Glutamatergic neuron (in vitro differentiated cells): ENCODE results near the gene ASB16. TPM values are rescaled to one million over a fixed set of nuclear protein-coding genes. Genes with fewer than 3 reads are reported as not detected.

Experiments
- DNase-seq: peaks from one replicate; pipeline ENCODE4 v3.0.0; 2022
- H3K27ac Mint-ChIP-seq: one replicate; pipeline ENCODE4 v1.8.0; 2020; ENCODE audit warnings: mild to moderate bottlenecking, mixed read lengths, inconsistent platforms; ENCODE audit not compliant: unreplicated experiment
- H3K27me3 Mint-ChIP-seq: one replicate; pipeline ENCODE4 v1.8.0; 2020; ENCODE audit warnings: mild to moderate bottlenecking, moderate library complexity, mixed read lengths, inconsistent platforms; ENCODE audit not compliant: unreplicated experiment
- H3K36me3 Mint-ChIP-seq: one replicate; pipeline ENCODE4 v1.8.0; 2020; ENCODE audit warnings: mild to moderate bottlenecking, mixed read lengths, inconsistent platforms; ENCODE audit not compliant: unreplicated experiment
- H3K4me1 Mint-ChIP-seq: one replicate; pipeline ENCODE4 v1.8.0; 2020; ENCODE audit warnings: mild to moderate bottlenecking, low read depth, mixed read lengths, inconsistent platforms; ENCODE audit not compliant: unreplicated experiment
- H3K4me3 Mint-ChIP-seq: one replicate; pipeline ENCODE4 v1.8.0; 2020; ENCODE audit warnings: mild to moderate bottlenecking, mixed read lengths, inconsistent platforms; ENCODE audit not compliant: unreplicated experiment
- H3K9me3 Mint-ChIP-seq: one replicate; pipeline ENCODE4 v1.8.0; 2020; ENCODE audit warnings: mild to moderate bottlenecking, moderate library complexity, mixed read lengths, inconsistent platforms; ENCODE audit not compliant: unreplicated experiment
- CTCF ChIP-seq: fragments of 200-600 bp; sonication (generic); IDR thresholded peaks from one replicate; pipeline ENCODE4 v1.5.0; 2021; ENCODE audit not compliant: partially characterized antibody, unreplicated experiment
- total RNA-seq: library from RNA; stranded (reverse); fragmentation: NEBNext Ultra II Directional; extraction: Animal tissue kit (Norgen Biotek cat#: 25700); gene quantifications from one replicate; pipeline ENCODE4 v1.2.1, GENCODE V29; 2021; ENCODE audit not compliant: unreplicated experiment

The ASB16 gene
- total RNA-seq, 1 donor from 2014 or later = not detected

- H3K4me1 Mint-ChIP-seq = peaks cover 7% of the 10 kb centered on the region
- peaks cover 6% of the 10 kb centered on the region for H3K27me3 Mint-ChIP-seq
- TF ChIP-seq CTCF = no peak
- H3K9me3 Mint-ChIP-seq = peaks cover 2% of the 10 kb centered on the region
- no peak overlapping the region for H3K27ac Mint-ChIP-seq
- no peak overlapping the region for H3K4me3 Mint-ChIP-seq
- no peak for DNase-seq
- H3K36me3 Mint-ChIP-seq = no peaks in the 10 kb centered on the region
Observed at GRCh38 chr17:44192750-44193149, 22.2 kb downstream of the ASB16 start.

DNA sequence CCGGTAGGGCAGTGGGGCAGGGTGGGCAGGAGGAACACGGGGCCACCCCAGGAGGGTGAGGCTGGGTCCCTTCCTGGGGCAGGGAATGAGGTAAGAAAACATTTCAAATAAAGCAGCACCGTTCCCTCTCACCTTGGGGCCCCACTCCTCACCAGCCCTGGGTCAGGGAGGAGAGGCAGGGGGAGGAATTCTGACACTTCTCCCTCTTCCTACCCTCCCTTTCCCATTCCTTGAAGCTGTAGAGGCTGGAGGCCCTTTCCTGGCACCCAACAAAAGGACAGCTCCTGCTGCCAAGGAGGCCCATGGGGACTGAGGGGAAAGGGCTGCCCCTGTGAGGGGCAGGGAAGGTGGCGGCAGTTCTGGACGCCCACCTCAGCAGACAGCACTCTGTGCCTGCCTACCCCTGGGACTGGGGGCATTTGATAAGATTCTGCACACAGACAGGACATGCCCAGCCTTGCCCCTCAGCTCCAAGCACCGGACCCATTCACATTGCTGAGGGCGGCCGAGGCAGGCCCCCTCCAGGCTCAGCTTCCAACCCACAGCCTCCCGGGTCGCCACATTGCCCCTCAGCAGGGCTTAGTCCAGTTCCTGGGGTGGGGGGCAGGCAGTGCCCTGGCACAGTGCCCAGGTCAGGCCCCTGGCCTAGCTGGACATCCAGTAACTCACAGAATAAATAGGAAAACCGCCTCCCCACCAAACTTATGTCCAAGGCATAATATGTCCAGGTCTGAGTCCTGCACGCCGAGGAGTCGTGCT lies 23.0 kb downstream of the ASB16 start:
- peaks cover 6% of the 10 kb centered on the region for H3K27me3 Mint-ChIP-seq
- no peak for DNase-seq
- H3K4me3 Mint-ChIP-seq = no peak overlapping the region
- TF ChIP-seq CTCF = no peak
- H3K27ac Mint-ChIP-seq = no peak overlapping the region
- H3K4me1 Mint-ChIP-seq = peaks cover 6% of the 10 kb centered on the region
- H3K36me3 Mint-ChIP-seq = no peaks in the 10 kb centered on the region
- peaks cover 2% of the 10 kb centered on the region for H3K9me3 Mint-ChIP-seq

DNA sequence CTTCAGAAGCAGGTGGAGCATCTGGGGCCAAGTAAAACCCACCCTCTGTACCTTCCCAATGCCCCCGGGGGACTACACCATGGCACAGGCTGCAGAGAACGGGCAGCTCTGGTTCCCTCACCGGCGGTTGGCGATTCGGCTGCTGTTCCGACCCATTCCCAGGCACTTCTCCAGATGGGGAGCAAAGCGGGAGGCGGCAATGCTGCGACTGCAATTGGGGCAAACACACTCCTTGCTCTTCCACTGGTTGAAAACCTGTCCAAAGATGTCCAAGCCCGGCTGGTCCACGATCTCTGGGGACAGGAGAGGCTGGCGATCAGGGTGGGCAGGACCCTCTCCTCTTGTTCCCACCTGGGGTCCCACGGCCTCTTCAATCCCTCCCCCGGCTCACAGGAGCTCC lies 26.6 kb downstream of the ASB16 start:
- Mint-ChIP-seq H3K4me3 (peak overlapping the region; percentile 42), H3K36me3 (no peaks in the 10 kb centered on the region), H3K4me1 (peaks cover 11% of the 10 kb centered on the region), H3K27ac (peak overlapping the region; percentile 67), H3K27me3 (peaks cover 7% of the 10 kb centered on the region), H3K9me3 (peaks cover 7% of the 10 kb centered on the region)
- no peak for DNase-seq
- no peak for TF ChIP-seq CTCF

DNA sequence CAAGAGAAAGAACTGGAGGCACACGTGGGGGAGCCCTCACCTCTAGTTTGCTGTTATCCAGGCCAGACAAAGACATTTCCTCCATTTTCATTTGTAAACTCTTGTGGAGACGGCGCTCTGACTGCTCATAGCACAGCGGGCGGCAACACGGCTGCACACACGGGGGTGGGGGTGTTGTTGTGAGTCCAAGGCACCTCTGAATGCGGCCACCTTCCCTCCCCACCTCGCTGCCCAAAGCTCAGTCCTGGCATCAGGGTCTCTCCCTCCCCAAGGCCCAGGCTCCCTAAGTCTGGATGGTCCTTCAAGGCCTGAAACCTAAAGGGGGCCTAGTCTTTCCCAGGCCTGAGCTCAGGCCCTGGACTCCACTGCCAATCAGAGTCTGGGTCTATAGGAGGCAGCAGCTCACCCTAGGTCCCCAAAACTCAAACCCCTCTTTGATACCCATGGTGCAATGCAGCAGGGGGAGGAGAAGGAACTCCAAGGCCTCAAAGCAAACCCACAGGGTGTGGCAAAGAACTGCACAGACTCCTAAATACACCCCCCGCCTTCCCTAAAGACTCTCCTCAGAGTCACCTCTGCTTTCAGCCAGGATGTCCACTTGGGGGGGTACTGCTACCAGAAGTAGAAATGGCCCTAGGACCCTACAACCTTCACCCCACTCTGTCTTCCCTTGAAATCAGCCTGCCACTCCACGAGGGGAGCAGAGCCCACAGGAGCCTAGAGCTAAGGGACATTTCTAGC lies 27.6 kb downstream of the ASB16 start:
- H3K4me1 Mint-ChIP-seq = peaks cover 16% of the 10 kb centered on the region
- peaks cover 7% of the 10 kb centered on the region for H3K9me3 Mint-ChIP-seq

More for the DNA sequence above, 27.6 kb downstream of the ASB16 start:
- Mint-ChIP-seq H3K27ac (peak overlapping the region; percentile 82), H3K4me3 (peak overlapping the region; percentile 81), H3K36me3 (no peaks in the 10 kb centered on the region), H3K27me3 (peaks cover 7% of the 10 kb centered on the region)
- DNase-seq = no peak
- TF ChIP-seq CTCF = no peak
